G401.6 (cell line): ENCODE data around the gene ZNF764.

ENCODE experiments used
- FAIRE-seq: peaks from 2 replicates; lab custom pipeline; 2012; peaks lifted over from hg19 to GRCh38; lab: Jason Lieb, UNC

ZNF764 gene

GRCh38 chr16:30570636-30571444, 12.7 kb upstream of the ZNF764 start:
- FAIRE-seq, result no peak

- no peak for FAIRE-seq
These were observed 11.8 kb upstream of the ZNF764 start for GRCh38 chr16:30569746-30570635.

- no peak for FAIRE-seq
These were observed 11.1 kb upstream of the ZNF764 start for GRCh38 chr16:30569281-30569680.

- no peak for FAIRE-seq
These were observed 9.9 kb upstream of the ZNF764 start for GRCh38 chr16:30567991-30568638.

- FAIRE-seq, result no peak
These were observed 9.2 kb upstream of the ZNF764 start for GRCh38 chr16:30567160-30567990.

GRCh38 chr16:30566531-30566930, 8.4 kb upstream of the ZNF764 start:
- FAIRE-seq, result no peak

- no peak for FAIRE-seq
These were observed 7.8 kb upstream of the ZNF764 start for GRCh38 chr16:30565984-30566383.

GRCh38 chr16:30565526-30565925, 7.4 kb upstream of the ZNF764 start:
- FAIRE-seq, result no peak

GRCh38 chr16:30562021-30562420, 3.8 kb upstream of the ZNF764 start:
- FAIRE-seq, result no peak

- FAIRE-seq, result no peak
These were observed 3.1 kb upstream of the ZNF764 start for GRCh38 chr16:30561089-30561816.

GRCh38 chr16:30559690-30560089, 1.5 kb upstream of the ZNF764 start:
- FAIRE-seq, result no peak

GRCh38 chr16:30558789-30559377, 709 bp upstream of the ZNF764 start:
- no peak for FAIRE-seq

- FAIRE-seq, result no peak
These were observed 542 bp downstream of the ZNF764 start for GRCh38 chr16:30557707-30557956.

GRCh38 chr16:30556125-30556473, 2.1 kb downstream of the ZNF764 start:
- FAIRE-seq, result no peak

GRCh38 chr16:30555315-30556124, 2.7 kb downstream of the ZNF764 start:
- FAIRE-seq, result no peak

GRCh38 chr16:30554557-30555314, 3.4 kb downstream of the ZNF764 start:
- FAIRE-seq, result no peak

- FAIRE-seq, result no peak
These were observed 4.7 kb downstream of the ZNF764 start for GRCh38 chr16:30553393-30553899.

GRCh38 chr16:30552956-30553355, 5.2 kb downstream of the ZNF764 start:
- no peak for FAIRE-seq

GRCh38 chr16:30551781-30552180, 6.4 kb downstream of the ZNF764 start:
- no peak for FAIRE-seq
